Measurements from ENCODE around the gene TSEN15. TPM values are rescaled to one million over a fixed set of nuclear protein-coding genes. Genes with fewer than 3 reads are reported as not detected.

The TSEN15 gene
- total RNA-seq, 6 experiments from 2014 or later, result 9.6 to 17.1 (median 11.3) TPM

DNA sequence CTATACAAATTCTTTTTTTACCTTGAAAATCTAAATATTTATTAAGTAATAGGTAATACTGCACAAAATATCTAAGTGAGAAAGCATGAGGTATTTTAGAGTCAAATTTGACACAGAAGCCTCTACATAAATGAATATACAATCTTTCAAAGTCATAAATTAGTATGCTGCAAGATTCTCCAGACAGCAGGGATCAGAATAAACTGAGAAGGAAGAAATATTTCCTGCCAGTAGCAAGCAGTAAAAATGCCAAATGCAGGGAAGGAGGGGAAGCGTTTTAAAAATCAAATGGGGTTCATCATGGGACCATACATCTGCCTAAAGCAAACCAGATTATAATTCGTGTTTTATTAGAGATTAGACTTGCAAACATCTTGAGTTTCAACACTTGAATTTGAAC, 32.9 kb upstream of the TSEN15 start:
- no peaks in the 10 kb centered on the region for H3K27me3 ChIP-seq
- ATAC-seq, result no peak
- no peak overlapping the region for H3K4me3 ChIP-seq
- 31% methylated on average over 2 of the region's 2 CpGs for WGBS (ENCODE audit: insufficient coverage, low coverage, low lambda C conversion rate, missing lambda C conversion rate)
- H3K4me1 ChIP-seq, result no peaks in the 10 kb centered on the region
- no peaks in the 10 kb centered on the region for H3K36me3 ChIP-seq
- no peaks in the 10 kb centered on the region for H3K9me3 ChIP-seq
- intact Hi-C loops (cut with DNase I), result no loop called here
- TF ChIP-seq POLR2A (IDR thresholded peaks at IDR 0.05), result no peak
- no peak for TF ChIP-seq CTCF (IDR thresholded peaks at IDR 0.05)
- no peak overlapping the region for H3K27ac ChIP-seq
- no peak for DNase-seq

GRCh38 chr1:184019069-184019468, 32.5 kb upstream of the TSEN15 start:
- ATAC-seq (no peak), DNase-seq (no peak)
- Histone ChIP-seq H3K9me3 (no peaks in the 10 kb centered on the region), H3K27ac (no peak overlapping the region), H3K4me1 (no peaks in the 10 kb centered on the region), H3K4me3 (no peak overlapping the region), H3K36me3 (no peaks in the 10 kb centered on the region), H3K27me3 (no peaks in the 10 kb centered on the region)
- TF ChIP-seq POLR2A (IDR thresholded peaks at IDR 0.05) (no peak), CTCF (IDR thresholded peaks at IDR 0.05) (no peak)
- WGBS (ENCODE audit: insufficient coverage, low coverage, low lambda C conversion rate, missing lambda C conversion rate), result 82% methylated on average over 5 of the region's 5 CpGs
- intact Hi-C loops (cut with DNase I), result no loop called here

GRCh38 chr1:184019506-184019905, 32.0 kb upstream of the TSEN15 start:
- no peak for TF ChIP-seq CTCF (IDR thresholded peaks at IDR 0.05)
- TF ChIP-seq POLR2A (IDR thresholded peaks at IDR 0.05), result no peak
- WGBS (ENCODE audit: insufficient coverage, low coverage, low lambda C conversion rate, missing lambda C conversion rate), result 92% methylated on average over 2 of the region's 2 CpGs
- ATAC-seq (no peak), DNase-seq (no peak)
- Histone ChIP-seq H3K4me3 (no peak overlapping the region), H3K9me3 (no peaks in the 10 kb centered on the region), H3K27me3 (no peaks in the 10 kb centered on the region), H3K36me3 (no peaks in the 10 kb centered on the region), H3K27ac (no peak overlapping the region), H3K4me1 (no peaks in the 10 kb centered on the region)
- intact Hi-C loops (cut with DNase I), result no loop called here

GRCh38 chr1:184020328-184020727, 31.2 kb upstream of the TSEN15 start:
- H3K27ac ChIP-seq, result no peak overlapping the region
- no peaks in the 10 kb centered on the region for H3K4me1 ChIP-seq
- no peaks in the 10 kb centered on the region for H3K9me3 ChIP-seq
- H3K27me3 ChIP-seq, result no peaks in the 10 kb centered on the region
- WGBS (ENCODE audit: insufficient coverage, low coverage, low lambda C conversion rate, missing lambda C conversion rate), result 88% methylated on average over 2 of the region's 2 CpGs
- intact Hi-C loops (cut with DNase I), result no loop called here
- ATAC-seq (no peak), DNase-seq (no peak)
- no peak overlapping the region for H3K4me3 ChIP-seq
- TF ChIP-seq CTCF (IDR thresholded peaks at IDR 0.05) (no peak), POLR2A (IDR thresholded peaks at IDR 0.05) (no peak)
- no peaks in the 10 kb centered on the region for H3K36me3 ChIP-seq

DNA sequence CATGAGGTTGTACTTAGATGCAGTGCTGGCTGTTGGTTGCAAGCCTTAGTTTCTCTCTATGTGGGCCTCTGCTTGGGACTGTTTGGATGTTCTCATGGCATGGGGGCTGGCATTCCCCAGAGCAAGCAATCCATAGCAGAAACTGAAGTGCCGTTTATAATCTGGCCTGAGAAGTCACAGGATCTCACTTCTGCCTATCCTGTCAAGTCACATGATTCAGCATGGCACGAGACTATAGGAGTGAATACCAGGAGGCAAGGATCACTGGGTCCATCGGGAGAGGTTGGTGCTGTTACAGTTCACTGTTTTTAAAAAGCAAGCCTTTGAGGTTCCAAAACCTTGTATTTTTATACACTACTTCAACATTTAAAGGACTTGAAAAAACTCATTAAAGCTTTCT, 30.7 kb upstream of the TSEN15 start:
- H3K27ac ChIP-seq, result no peak overlapping the region
- H3K36me3 ChIP-seq, result no peaks in the 10 kb centered on the region
- no peak overlapping the region for H3K4me3 ChIP-seq
- no peaks in the 10 kb centered on the region for H3K27me3 ChIP-seq
- no peaks in the 10 kb centered on the region for H3K9me3 ChIP-seq
- intact Hi-C loops (cut with DNase I), result no loop called here
- no peaks in the 10 kb centered on the region for H3K4me1 ChIP-seq
- no peak for ATAC-seq
- WGBS (ENCODE audit: insufficient coverage, low coverage, low lambda C conversion rate, missing lambda C conversion rate), result 52% methylated on average over 3 of the region's 3 CpGs
- no peak for DNase-seq
- TF ChIP-seq CTCF (IDR thresholded peaks at IDR 0.05) (no peak), POLR2A (IDR thresholded peaks at IDR 0.05) (no peak)

Data from right lobe of liver (tissue), 6 donors.